HFF-Myc (cell line): ENCODE measurements around the gene ELMO1.

ENCODE experiments used
- DNase-seq: peaks from one replicate; pipeline ENCODE4 v3.0.0-alpha.2; 2011; ENCODE audit warnings: low read depth; ENCODE audit errors: extremely low read depth
- H3K4me3 ChIP-seq: replicated peaks from 2 replicates; pipeline ENCODE4 v1.5.1; 2011; ENCODE audit warnings: low read depth, mild to moderate bottlenecking, control low read depth, low read length
- CTCF ChIP-seq: IDR thresholded peaks from 2 replicates; pipeline ENCODE4 v1.5.1; 2012; ENCODE audit warnings: mild to moderate bottlenecking, low read depth, low read length, control low read depth; ENCODE audit errors: missing control alignments

Gene ELMO1

GRCh38 chr7:36889182-36889581, 559.5 kb downstream of the ELMO1 start:
- TF ChIP-seq CTCF: no peak
- no peak for DNase-seq
- no peak overlapping the region for H3K4me3 ChIP-seq

GRCh38 chr7:36887969-36888368, 560.7 kb downstream of the ELMO1 start:
- no peak for DNase-seq
- no peak overlapping the region for H3K4me3 ChIP-seq
- TF ChIP-seq CTCF: no peak

GRCh38 chr7:36887233-36887632, 561.4 kb downstream of the ELMO1 start:
- H3K4me3 ChIP-seq: no peak overlapping the region
- no peak for TF ChIP-seq CTCF
- DNase-seq: no peak

GRCh38 chr7:36884910-36885309, 563.8 kb downstream of the ELMO1 start:
- no peak for TF ChIP-seq CTCF
- no peak for DNase-seq
- no peak overlapping the region for H3K4me3 ChIP-seq

- no peak for TF ChIP-seq CTCF
- DNase-seq: no peak
- H3K4me3 ChIP-seq: no peak overlapping the region
Observed at GRCh38 chr7:36884351-36884750, 564.3 kb downstream of the ELMO1 start.

- no peak for DNase-seq
- no peak overlapping the region for H3K4me3 ChIP-seq
- TF ChIP-seq CTCF: no peak
Observed at GRCh38 chr7:36881233-36881874, 567.3 kb downstream of the ELMO1 start.

GRCh38 chr7:36880108-36880507, 568.6 kb downstream of the ELMO1 start:
- no peak for DNase-seq
- TF ChIP-seq CTCF: no peak

More at GRCh38 chr7:36880108-36880507, 568.6 kb downstream of the ELMO1 start:
- no peak overlapping the region for H3K4me3 ChIP-seq
